ENCODE results near the gene TEX36.
A peak's percentile ranks its signal among the peaks of the same experiment; 100 is the strongest.
"Not testable (repeated sequence)": the region's sequence is repeated elsewhere in the genome, so short reads cannot be mapped to it uniquely, and the experiment has no call there.

TEX36 gene

GRCh38 chr10:125683063-125683462 lies at the start of gene TEX36:
Gene TEX36 (minus strand): TSS chr10:125683163. CDS start chr10:125682989, 174 bp downstream.
- DNase-seq: no peak

DNA sequence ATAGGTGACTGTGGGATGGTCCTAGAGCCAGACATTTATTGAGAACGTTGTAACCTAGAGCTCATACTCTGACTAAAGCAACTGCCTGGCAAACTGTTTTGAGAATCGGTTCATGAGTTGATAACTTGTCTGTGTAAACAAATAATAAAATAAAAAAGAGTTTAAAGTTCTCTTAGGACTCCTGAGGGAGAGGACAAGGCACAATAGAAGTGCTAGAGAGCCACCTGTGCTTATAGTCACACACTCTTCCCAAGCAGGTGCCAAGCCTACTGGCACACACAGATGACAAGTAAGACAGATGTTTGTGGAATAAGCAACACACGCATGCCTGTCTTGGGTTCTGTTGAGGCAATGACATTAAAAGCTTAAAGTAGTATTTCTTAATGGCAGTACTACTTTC lies 44.5 kb upstream of the TEX36 start:
- no peak for DNase-seq

GRCh38 chr10:125726914-125727313 lies 44.0 kb upstream of the TEX36 start:
- DNase-seq: no peak

GRCh38 chr10:125722811-125723210 lies 39.8 kb upstream of the TEX36 start:
- no peak for DNase-seq

DNA sequence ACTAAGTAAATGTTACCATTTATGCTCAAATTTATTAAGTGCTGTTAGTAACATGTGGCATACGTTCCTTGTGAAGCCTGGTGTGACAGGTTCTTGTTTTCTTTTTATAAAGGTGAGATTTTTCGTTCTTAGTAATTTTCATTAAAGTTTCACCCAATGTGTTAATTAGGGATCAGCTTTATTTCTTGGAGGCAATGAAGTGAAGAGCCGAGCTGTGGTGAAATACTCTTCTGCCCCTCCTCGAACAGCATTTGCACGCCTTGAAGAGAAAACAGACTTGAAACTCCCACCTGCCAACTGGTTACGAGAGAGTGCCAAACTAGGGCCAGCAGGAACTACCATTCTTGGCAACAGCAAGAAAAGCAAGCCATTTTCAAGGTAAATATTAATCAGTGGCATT lies 38.1 kb upstream of the TEX36 start:
- DNase-seq: no peak

GRCh38 chr10:125720002-125720382 lies 37.0 kb upstream of the TEX36 start:
- no peak for DNase-seq

GRCh38 chr10:125719173-125720001 lies 36.4 kb upstream of the TEX36 start, which contains the start of gene EDRF1:
Gene EDRF1 (plus strand): TSS chr10:125719709. CDS start chr10:125719808, 99 bp downstream.
- peak; percentile 99 for DNase-seq

DNA sequence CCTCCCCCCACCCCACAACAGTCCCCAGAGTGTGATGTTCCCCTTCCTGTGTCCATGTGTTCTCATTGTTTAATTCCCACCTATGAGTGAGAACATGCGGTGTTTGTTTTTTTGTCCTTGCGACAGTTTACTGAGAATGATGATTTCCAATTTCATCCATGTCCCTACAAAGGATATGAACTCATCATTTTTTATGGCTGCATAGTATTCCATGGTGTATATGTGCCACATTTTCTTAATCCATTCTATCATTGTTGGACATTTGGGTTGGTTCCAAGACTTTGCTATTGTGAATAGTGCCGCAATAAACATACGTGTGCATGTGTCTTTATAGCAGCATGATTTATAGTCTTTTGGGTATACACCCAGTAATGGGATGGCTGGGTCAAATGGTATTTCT lies 31.8 kb upstream of the TEX36 start:
- DNase-seq: not testable (repeated sequence)

DNA sequence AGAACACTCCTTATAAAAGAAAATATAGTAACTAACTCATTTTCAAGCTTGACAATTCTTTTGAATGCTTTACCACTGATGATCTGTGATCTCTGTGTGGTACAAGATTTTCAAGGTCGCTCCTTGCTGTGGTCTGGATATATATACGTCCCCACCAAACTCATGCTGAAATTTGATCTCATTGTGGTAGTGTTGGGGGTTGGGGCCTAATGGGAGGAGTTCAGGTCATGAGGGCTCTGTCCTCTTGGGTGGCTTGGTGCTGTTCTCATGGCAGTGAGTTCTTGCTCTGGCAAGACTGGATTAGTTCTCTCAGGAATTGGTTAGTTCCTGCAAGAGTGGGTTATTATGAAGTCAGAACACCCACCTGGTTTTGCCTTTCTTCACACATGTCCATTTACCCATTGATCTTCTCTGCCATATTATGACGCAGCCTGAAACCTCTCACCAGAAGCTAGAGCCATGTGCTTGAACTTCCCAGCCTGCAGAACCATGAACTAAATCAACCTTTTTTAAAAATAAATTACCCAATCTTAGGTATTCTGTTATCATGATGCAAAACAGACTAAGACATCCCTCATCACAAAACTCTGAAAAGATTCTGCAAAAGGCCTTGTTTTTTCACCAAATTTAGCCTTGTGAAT lies 28.3 kb upstream of the TEX36 start:
- no peak for DNase-seq

- no peak for DNase-seq
Observed at GRCh38 chr10:125709553-125710474, 26.9 kb upstream of the TEX36 start.

GRCh38 chr10:125708971-125709503 lies 26.1 kb upstream of the TEX36 start:
- DNase-seq: no peak

DNA sequence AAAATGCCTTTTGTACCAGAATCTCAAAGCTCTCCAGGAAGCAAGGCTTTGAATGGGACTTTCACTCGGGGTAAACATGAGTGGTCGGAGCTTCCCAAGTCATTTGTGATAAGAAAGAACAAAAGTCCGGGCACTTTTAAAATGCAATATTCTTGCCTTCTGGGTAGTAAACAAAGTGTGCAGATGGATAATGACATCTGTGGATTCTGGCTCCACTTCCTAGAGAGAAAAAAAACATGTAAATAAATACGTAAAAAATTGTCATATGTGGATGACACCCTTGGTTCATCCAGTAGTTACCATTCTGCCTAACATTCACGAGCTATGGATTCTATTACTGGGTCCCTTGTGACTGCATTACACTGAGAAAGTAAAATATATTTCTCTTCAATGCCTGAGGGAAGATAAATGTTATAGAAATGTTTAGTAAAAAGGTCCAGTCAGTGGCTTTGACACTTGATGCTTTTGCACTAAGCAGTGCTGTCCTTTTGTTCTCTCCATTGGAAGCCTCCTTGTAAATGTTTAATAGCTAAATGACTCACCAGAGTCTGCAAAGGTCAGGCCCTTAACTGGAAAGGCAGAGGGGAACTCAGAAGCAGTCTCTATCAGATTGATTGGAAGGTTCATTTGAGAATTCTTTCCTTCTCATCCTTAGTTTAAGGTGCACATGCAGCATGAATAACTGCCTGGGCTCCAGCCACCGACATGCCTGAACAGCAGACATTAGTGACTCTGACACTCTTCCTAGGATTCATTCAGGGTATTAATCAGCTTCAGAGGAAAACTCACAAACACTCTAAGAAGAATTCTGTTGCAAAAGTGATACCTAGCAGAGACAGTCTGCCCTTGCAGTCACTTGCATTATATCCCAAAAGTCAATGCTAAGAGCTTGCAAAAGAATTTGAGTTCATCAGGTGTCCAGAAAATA lies 24.8 kb upstream of the TEX36 start:
- no peak for DNase-seq

DNA sequence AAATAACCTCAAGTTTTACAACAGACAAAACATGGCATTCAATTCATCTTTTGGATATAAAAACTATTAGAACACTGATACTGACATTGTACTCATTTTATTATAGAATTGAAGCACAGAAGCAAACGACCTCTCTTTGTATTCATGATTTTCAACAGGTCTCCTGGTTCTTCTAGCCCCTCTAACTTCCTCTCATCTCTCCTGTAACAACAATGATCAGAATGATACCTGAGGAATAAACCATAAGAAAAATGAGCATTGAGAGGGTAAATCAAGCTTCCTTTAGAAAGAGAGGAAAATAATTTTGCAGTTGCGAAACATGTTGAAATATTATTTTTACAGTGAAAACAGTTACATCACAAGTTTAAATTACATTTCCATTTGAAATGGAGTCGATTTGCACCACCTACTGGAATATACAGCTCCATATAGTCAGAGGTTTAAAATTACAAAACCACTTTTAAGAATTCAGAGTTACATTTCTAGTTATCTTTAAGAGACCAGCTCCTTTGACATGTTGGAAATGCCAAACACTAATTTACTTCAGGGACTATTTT lies 17.5 kb upstream of the TEX36 start:
- DNase-seq: no peak

- DNase-seq: no peak
Observed at GRCh38 chr10:125699562-125700143, 16.7 kb upstream of the TEX36 start.

GRCh38 chr10:125698481-125698998 lies 15.6 kb upstream of the TEX36 start:
- no peak for DNase-seq

DNA sequence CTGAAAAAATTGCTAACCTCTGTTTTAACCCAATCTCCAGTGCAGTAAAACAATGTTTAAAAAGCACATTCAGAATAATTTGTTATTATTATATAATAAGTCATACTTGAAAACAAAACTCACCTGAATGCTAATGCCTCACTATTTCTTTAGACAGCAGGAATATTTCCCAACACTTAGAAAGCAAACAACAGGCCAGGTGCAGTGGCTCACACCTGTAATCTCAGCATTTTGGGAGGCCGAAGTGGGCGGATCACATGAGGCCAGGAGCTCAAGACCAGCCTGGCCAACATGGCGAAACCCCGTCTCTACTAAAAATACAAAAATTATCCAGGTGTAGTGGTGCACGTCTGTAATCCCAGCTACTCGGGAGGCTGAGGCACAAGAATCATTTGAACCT lies 13.9 kb upstream of the TEX36 start:
- DNase-seq: not testable (repeated sequence)

- DNase-seq: no peak
Observed at GRCh38 chr10:125694883-125695282, 11.9 kb upstream of the TEX36 start.

- no peak for DNase-seq
Observed at GRCh38 chr10:125693524-125693847, 10.5 kb upstream of the TEX36 start.

- no peak for DNase-seq
Observed at GRCh38 chr10:125692601-125693523, 9.9 kb upstream of the TEX36 start.

GRCh38 chr10:125692196-125692595 lies 9.2 kb upstream of the TEX36 start:
- DNase-seq: no peak
